GM23338 (cell line): ENCODE data around the gene NDUFAF8. TPM values are rescaled to one million over a fixed set of nuclear protein-coding genes. Genes with fewer than 3 reads are reported as not detected.

Source experiments
- ATAC-seq: fragments of 200-7000 bp; cut with Tn5 transposase; 3 replicates; pipeline ENCODE4 v1.9.1; 2020
- DNase-seq: peaks from one replicate; pipeline ENCODE4 v3.0.0-alpha.2; 2015; ENCODE audit warnings: low spot score
- H2AFZ ChIP-seq: fragments of 200-600 bp; sonication (generic); 2 replicates; pipeline ENCODE4 v1.8.0; 2016; ENCODE audit warnings: antibody characterized with exemption, mild to moderate bottlenecking, moderate library complexity
- H3F3A ChIP-seq: fragments of 200-600 bp; sonication (generic); replicated peaks from 2 replicates; pipeline ENCODE4 v1.8.0; 2017; ENCODE audit warnings: antibody characterized with exemption, mixed run types, low read depth
- H3K27ac ChIP-seq: fragments of 200-600 bp; sonication (generic); 2 replicates; pipeline ENCODE4 v1.6.1; 2016; ENCODE audit warnings: low read depth
- H3K27me3 ChIP-seq: fragments of 200-600 bp; sonication (generic); 2 replicates; pipeline ENCODE4 v1.8.0; 2016; ENCODE audit warnings: mild to moderate bottlenecking, mixed run types, moderate library complexity; ENCODE audit not compliant: insufficient read depth
- H3K36me3 ChIP-seq: fragments of 200-600 bp; sonication (generic); 2 replicates; pipeline ENCODE4 v1.8.0; 2016; ENCODE audit warnings: mild to moderate bottlenecking; ENCODE audit not compliant: insufficient read depth
- H3K4me1 ChIP-seq: fragments of 200-600 bp; sonication (generic); 2 replicates; pipeline ENCODE4 v1.8.0; 2016; ENCODE audit warnings: mild to moderate bottlenecking, moderate library complexity; ENCODE audit not compliant: insufficient read depth
- H3K4me2 ChIP-seq: fragments of 200-600 bp; sonication (generic); 2 replicates; pipeline ENCODE4 v1.7.1; 2017; ENCODE audit warnings: mixed run types
- H3K4me3 ChIP-seq: fragments of 200-600 bp; sonication (generic); 2 replicates; pipeline ENCODE4 v1.6.1; 2016; ENCODE audit warnings: mixed run types
- H3K79me2 ChIP-seq: fragments of 200-600 bp; sonication (generic); replicated peaks from 2 replicates; pipeline ENCODE4 v1.8.0; 2017; ENCODE audit warnings: mild to moderate bottlenecking; ENCODE audit not compliant: insufficient read depth
- H3K9me2 ChIP-seq: fragments of 200-600 bp; sonication (generic); 2 replicates; pipeline ENCODE4 v1.8.0; 2017; ENCODE audit not compliant: insufficient read depth
- H4K20me1 ChIP-seq: fragments of 200-600 bp; sonication (generic); replicated peaks from 2 replicates; pipeline ENCODE4 v1.8.0; 2017; ENCODE audit warnings: mild to moderate bottlenecking; ENCODE audit not compliant: insufficient read depth
- H3K27ac Mint-ChIP-seq: 2 replicates; pipeline ENCODE4 v1.8.0; 2020; ENCODE audit warnings: inconsistent platforms, mild to moderate bottlenecking, moderate library complexity, mixed read lengths
- H3K27me3 Mint-ChIP-seq: 3 replicates; pipeline ENCODE4 v1.8.0; 2022; ENCODE audit warnings: low read depth, mild to moderate bottlenecking, moderate library complexity, mixed read lengths, inconsistent platforms; ENCODE audit not compliant: insufficient read depth, poor library complexity
- H3K36me3 Mint-ChIP-seq: 3 replicates; pipeline ENCODE4 v1.8.0; 2021; ENCODE audit warnings: low read depth, mild to moderate bottlenecking, inconsistent platforms, moderate library complexity, mixed read lengths
- H3K4me1 Mint-ChIP-seq: 3 replicates; pipeline ENCODE4 v1.8.0; 2020; ENCODE audit warnings: mild to moderate bottlenecking, inconsistent platforms, mixed read lengths
- H3K4me3 Mint-ChIP-seq: 3 replicates; pipeline ENCODE4 v1.8.0; 2021; ENCODE audit warnings: moderate library complexity, mild to moderate bottlenecking, inconsistent platforms, mixed read lengths
- H3K9me3 Mint-ChIP-seq: 3 replicates; pipeline ENCODE4 v1.8.0; 2020; ENCODE audit warnings: moderate library complexity, mild to moderate bottlenecking, inconsistent platforms, mixed read lengths
- CREB1 ChIP-seq: fragments of 250-450 bp; sonication (Bioruptor Pico); IDR thresholded peaks from 2 replicates; pipeline ENCODE4 v1.5.0; 2020; ENCODE audit warnings: low read depth, mild to moderate bottlenecking, moderate library complexity
- EZH2phosphoT487 ChIP-seq: fragments of 200-600 bp; sonication (generic); IDR thresholded peaks from one replicate; pipeline ENCODE4 v1.8.1; 2018; ENCODE audit warnings: antibody characterized with exemption; ENCODE audit not compliant: unreplicated experiment
- JUNB ChIP-seq: IDR thresholded peaks from one replicate; pipeline ENCODE4 v1.6.1; 2016; ENCODE audit warnings: antibody characterized with exemption; ENCODE audit not compliant: unreplicated experiment
- NANOG ChIP-seq: IDR thresholded peaks from 2 replicates; pipeline ENCODE4 v1.6.1; 2016; ENCODE audit warnings: antibody characterized with exemption, borderline replicate concordance
- STAT1 ChIP-seq: IDR thresholded peaks from one replicate; pipeline ENCODE4 v1.6.1; 2016; ENCODE audit warnings: antibody characterized with exemption; ENCODE audit not compliant: unreplicated experiment
- ZNF114 ChIP-seq: fragments of 250-450 bp; sonication (Bioruptor Pico); IDR thresholded peaks from 2 replicates; pipeline ENCODE4 v1.5.0; 2020; ENCODE audit warnings: mild to moderate bottlenecking, moderate library complexity
- ZNF331 ChIP-seq: fragments of 250-450 bp; sonication (Bioruptor Pico); IDR thresholded peaks from 2 replicates; pipeline ENCODE4 v1.5.0; 2020; ENCODE audit warnings: low read depth, mild to moderate bottlenecking, moderate library complexity
- polyA plus RNA-seq: library from polyadenylated mRNA; unstranded; fragments of >200 nt; fragmentation: Nextera tagmentation; extraction: Ambion mirVana; gene quantifications from 2 replicates; pipeline ENCODE4 v1.2.1, GENCODE V29; 2016
- total RNA-seq: library from RNA; depleted of rRNA; stranded (reverse); fragments of >200 nt; shearing (Covaris generic); gene quantifications from 2 replicates; pipeline ENCODE4 v1.2.3, GENCODE V29; 2014
- TF ChIP-seq, protein P1 (sequence below), 2 experiments: fragments of 200-600 bp in 1 of 2; sonication (generic) in 1 of 2; conservative IDR thresholded peaks; 2 replicates each; pipeline versions ENCODE4 v1.5.1 to v1.6.1; 2016 to 2017; ENCODE audit warnings: antibody characterized with exemption in 2 of 2, low read depth in 2 of 2, mild to moderate bottlenecking in 2 of 2, moderate library complexity in 1 of 2
- TF ChIP-seq, protein P2 (sequence below): IDR thresholded peaks from one replicate; pipeline ENCODE4 v1.6.1; 2018; ENCODE audit warnings: antibody characterized with exemption; ENCODE audit not compliant: unreplicated experiment

The NDUFAF8 gene
- total and polyA plus RNA-seq, 2 experiments from 2014 or later, result 21.5 to 156 TPM

DNA sequence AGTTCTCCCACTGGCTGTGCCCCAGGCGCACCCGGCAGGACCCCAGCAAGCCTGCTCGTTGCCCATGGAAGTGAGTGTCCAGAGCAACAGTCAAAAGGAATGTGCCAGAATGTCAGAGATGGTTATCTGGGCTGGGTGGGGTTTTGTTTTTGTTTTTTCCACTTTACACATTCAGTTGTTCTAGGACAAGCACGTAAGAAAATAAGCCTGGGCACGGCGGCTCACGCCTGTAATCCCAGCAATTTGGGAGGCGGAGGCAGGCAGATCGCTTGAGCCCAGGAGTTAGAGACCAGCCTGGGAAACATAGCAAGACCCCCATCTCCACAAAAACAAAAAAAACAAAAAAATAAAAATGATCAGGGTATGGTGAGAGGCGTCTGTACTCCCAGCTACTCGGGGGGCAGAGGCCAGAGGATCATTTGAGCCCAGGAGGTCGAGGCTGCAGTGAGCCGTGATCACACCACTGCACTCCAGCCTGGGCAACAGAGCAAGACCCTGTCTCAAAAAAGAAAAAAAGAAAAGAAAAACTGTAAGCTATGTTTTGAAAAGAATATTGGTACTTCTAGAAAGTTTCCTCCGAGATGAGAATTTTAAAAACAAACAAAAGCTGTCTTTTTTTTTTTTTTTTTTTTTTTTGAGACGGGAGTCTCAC is 8.3 kb downstream of the NDUFAF8 start:
- H3K27ac Mint-ChIP-seq, result no peak overlapping the region
- Histone ChIP-seq H3K27ac (no peak overlapping the region), H3K79me2 (no peaks in the 10 kb centered on the region), H3K9me2 (no peaks in the 10 kb centered on the region), H3K36me3 (no peaks in the 10 kb centered on the region), H4K20me1 (0 out of 2 replicates have a peak, but pooled peaks cover 6% of the 10 kb centered on the region), H3K4me2 (no peak overlapping the region), H3K27me3 (no peaks in the 10 kb centered on the region), H3K4me3 (no peak overlapping the region), H3K4me1 (no peaks in the 10 kb centered on the region), H3F3A (no peaks in the 10 kb centered on the region), H2AFZ (no peak overlapping the region)
- peaks cover 6% of the 10 kb centered on the region; the same call in 1 of the 3 replicates for H3K36me3 Mint-ChIP-seq
- H3K27me3 Mint-ChIP-seq, result peaks cover 23% of the 10 kb centered on the region
- H3K4me3 Mint-ChIP-seq, result no peak overlapping the region
- ATAC-seq (no peak), DNase-seq (no peak)
- TF ChIP-seq JUNB, result no peak
- TF ChIP-seq, protein P1, sequence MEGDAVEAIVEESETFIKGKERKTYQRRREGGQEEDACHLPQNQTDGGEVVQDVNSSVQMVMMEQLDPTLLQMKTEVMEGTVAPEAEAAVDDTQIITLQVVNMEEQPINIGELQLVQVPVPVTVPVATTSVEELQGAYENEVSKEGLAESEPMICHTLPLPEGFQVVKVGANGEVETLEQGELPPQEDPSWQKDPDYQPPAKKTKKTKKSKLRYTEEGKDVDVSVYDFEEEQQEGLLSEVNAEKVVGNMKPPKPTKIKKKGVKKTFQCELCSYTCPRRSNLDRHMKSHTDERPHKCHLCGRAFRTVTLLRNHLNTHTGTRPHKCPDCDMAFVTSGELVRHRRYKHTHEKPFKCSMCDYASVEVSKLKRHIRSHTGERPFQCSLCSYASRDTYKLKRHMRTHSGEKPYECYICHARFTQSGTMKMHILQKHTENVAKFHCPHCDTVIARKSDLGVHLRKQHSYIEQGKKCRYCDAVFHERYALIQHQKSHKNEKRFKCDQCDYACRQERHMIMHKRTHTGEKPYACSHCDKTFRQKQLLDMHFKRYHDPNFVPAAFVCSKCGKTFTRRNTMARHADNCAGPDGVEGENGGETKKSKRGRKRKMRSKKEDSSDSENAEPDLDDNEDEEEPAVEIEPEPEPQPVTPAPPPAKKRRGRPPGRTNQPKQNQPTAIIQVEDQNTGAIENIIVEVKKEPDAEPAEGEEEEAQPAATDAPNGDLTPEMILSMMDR (conservative IDR thresholded peaks at IDR 0.05; ENCODE audit: low read depth in 2 of 2), result no peak
- peaks cover 3% of the 10 kb centered on the region; the same call in 1 of the 3 replicates for H3K9me3 Mint-ChIP-seq
- peaks cover 19% of the 10 kb centered on the region for H3K4me1 Mint-ChIP-seq

DNA sequence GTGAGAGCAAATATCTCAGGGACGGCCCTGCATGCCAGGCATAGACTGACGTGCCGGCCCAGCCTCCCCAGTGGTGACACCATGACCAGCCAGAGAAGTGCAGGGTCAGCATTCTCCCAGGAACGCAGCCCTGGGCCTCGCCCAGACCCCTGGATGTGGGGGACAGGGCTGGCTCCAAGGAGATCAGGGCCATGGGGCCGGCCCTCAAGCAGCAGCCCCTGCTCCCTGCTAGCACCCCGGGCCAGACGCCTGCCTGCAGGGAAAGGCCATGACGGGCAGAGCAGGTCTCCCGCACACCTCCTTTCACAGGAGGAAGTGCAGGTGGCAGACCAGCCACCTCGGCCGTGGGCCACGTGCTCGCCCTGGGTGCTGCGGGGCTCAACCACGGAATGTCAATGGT is 9.5 kb downstream of the NDUFAF8 start:
- Histone ChIP-seq H2AFZ (no peak overlapping the region), H3K27me3 (no peaks in the 10 kb centered on the region), H3K79me2 (no peaks in the 10 kb centered on the region), H3K36me3 (no peaks in the 10 kb centered on the region), H3K9me2 (peaks cover 3% of the 10 kb centered on the region), H3K4me3 (no peak overlapping the region), H3K4me2 (no peak overlapping the region), H3K27ac (no peak overlapping the region), H4K20me1 (0 out of 2 replicates have a peak, but pooled peaks cover 6% of the 10 kb centered on the region), H3K4me1 (no peaks in the 10 kb centered on the region), H3F3A (no peaks in the 10 kb centered on the region)
- Mint-ChIP-seq H3K4me3 (peak overlapping the region; percentile 38; the same call in 1 of the 3 replicates), H3K4me1 (peaks cover 23% of the 10 kb centered on the region), H3K36me3 (peaks cover 6% of the 10 kb centered on the region; the same call in 1 of the 3 replicates), H3K27ac (no peak overlapping the region), H3K27me3 (peaks cover 25% of the 10 kb centered on the region), H3K9me3 (peaks cover 3% of the 10 kb centered on the region; the same call in 1 of the 3 replicates)
- no peak for ATAC-seq
- no peak for DNase-seq
- no peak for TF ChIP-seq EZH2phosphoT487

DNA sequence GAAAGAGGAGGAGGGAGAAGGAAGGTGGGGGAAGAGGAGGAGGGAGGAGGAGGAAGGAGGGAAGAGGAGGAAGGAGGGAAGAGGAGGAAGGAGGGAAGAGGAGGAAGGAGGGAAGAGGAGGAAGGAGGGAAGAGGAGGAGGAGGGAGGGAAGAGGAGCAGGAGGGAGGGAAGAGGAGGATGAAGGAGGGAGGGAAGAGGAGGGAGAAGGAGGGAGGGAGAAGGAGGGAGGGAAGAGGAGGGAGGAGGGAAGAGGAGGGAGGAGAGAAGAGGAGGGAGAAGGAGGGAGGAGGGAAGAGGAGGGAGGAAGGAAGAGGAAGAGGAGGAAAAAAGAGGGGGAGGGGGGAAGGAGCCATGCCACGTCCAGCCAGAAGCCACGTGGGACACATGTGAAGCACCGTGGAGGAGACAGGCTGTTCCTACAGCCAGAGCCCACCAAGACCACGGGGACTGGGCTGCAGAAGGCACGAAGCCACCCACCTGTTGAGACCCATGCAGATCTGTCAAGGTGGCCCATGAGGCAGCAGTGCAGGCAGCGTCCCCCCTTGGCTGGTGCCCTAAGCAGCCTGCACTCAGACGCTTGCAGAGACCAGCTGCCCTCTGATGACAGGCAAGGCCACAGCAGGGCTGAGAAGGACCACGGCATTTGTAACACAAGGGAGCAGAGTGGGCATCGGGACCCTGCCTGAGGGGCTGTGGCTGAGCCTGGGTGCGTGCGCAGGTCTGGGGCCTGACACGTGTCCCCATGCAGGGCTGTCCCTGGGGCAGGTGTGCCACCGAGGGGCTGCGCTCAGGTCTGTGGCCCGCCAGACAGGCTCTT is 10.3 kb downstream of the NDUFAF8 start:
- Histone ChIP-seq H3K27ac (no peak overlapping the region), H3K4me2 (no peak overlapping the region), H3K36me3 (no peaks in the 10 kb centered on the region), H3K4me1 (peaks cover under 1% of the 10 kb centered on the region; the same call in 1 of the 2 replicates), H3K79me2 (no peaks in the 10 kb centered on the region), H2AFZ (no peak overlapping the region), H3F3A (0 out of 2 replicates have a peak, but pooled peaks cover 2% of the 10 kb centered on the region), H3K9me2 (peaks cover 5% of the 10 kb centered on the region), H3K4me3 (no peak overlapping the region), H3K27me3 (no peaks in the 10 kb centered on the region), H4K20me1 (0 out of 2 replicates have a peak, but pooled peaks cover 6% of the 10 kb centered on the region)
- DNase-seq, result no peak
- peaks cover 26% of the 10 kb centered on the region for H3K27me3 Mint-ChIP-seq
- no peak overlapping the region for H3K27ac Mint-ChIP-seq
- no peak for ATAC-seq
- peaks cover 3% of the 10 kb centered on the region; the same call in 1 of the 3 replicates for H3K9me3 Mint-ChIP-seq
- peaks cover 6% of the 10 kb centered on the region; the same call in 2 of the 3 replicates for H3K36me3 Mint-ChIP-seq
- no peak overlapping the region for H3K4me3 Mint-ChIP-seq
- peaks cover 23% of the 10 kb centered on the region for H3K4me1 Mint-ChIP-seq
- TF ChIP-seq JUNB, result no peak
- TF ChIP-seq ZNF331 (CRISPR knock-in tag), result no peak
- TF ChIP-seq, protein P2, sequence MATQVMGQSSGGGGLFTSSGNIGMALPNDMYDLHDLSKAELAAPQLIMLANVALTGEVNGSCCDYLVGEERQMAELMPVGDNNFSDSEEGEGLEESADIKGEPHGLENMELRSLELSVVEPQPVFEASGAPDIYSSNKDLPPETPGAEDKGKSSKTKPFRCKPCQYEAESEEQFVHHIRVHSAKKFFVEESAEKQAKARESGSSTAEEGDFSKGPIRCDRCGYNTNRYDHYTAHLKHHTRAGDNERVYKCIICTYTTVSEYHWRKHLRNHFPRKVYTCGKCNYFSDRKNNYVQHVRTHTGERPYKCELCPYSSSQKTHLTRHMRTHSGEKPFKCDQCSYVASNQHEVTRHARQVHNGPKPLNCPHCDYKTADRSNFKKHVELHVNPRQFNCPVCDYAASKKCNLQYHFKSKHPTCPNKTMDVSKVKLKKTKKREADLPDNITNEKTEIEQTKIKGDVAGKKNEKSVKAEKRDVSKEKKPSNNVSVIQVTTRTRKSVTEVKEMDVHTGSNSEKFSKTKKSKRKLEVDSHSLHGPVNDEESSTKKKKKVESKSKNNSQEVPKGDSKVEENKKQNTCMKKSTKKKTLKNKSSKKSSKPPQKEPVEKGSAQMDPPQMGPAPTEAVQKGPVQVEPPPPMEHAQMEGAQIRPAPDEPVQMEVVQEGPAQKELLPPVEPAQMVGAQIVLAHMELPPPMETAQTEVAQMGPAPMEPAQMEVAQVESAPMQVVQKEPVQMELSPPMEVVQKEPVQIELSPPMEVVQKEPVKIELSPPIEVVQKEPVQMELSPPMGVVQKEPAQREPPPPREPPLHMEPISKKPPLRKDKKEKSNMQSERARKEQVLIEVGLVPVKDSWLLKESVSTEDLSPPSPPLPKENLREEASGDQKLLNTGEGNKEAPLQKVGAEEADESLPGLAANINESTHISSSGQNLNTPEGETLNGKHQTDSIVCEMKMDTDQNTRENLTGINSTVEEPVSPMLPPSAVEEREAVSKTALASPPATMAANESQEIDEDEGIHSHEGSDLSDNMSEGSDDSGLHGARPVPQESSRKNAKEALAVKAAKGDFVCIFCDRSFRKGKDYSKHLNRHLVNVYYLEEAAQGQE, result no peak
- no peak for TF ChIP-seq EZH2phosphoT487
- TF ChIP-seq NANOG, result no peak
- TF ChIP-seq ZNF114, result no peak
- TF ChIP-seq STAT1, result no peak
- TF ChIP-seq, protein P1 (conservative IDR thresholded peaks at IDR 0.05; ENCODE audit: low read depth in 2 of 2), result no peak
- no peak for TF ChIP-seq CREB1
